Cardiac septum (tissue), 1 donor: ENCODE results near the gene CNOT1. TPM values are rescaled to one million over a fixed set of nuclear protein-coding genes. Genes with fewer than 3 reads are reported as not detected.
A peak's percentile ranks its signal among the peaks of the same experiment; 100 is the strongest.
"Not testable (repeated sequence)": the region's sequence is repeated elsewhere in the genome, so short reads cannot be mapped to it uniquely, and the experiment has no call there.

Experiments
- DNase-seq: peaks from one replicate; pipeline ENCODE4 v3.0.0-alpha.2; 2020; ENCODE audit warnings: low spot score
- intact Hi-C: fragments of 100-400 bp; cut with DNase I; formaldehyde crosslinking; loops from one replicate; pipeline ENCODE4 v1.14.0; 2022
- long read RNA-seq: library from polyadenylated mRNA; unstranded; transcript quantifications from one replicate; pipeline ENCODE4 v2.0.0, GENCODE V29; 2021
- total RNA-seq: library from RNA; stranded (reverse); fragmentation: NEBNext Ultra II Directional; extraction: Animal tissue kit (Norgen Biotek cat#: 25700); gene quantifications from one replicate; pipeline ENCODE4 v1.2.1, GENCODE V29; 2021
- donor health status: DM: no; HTN: no; CAD: no.

CNOT1 gene
- total RNA-seq, result 85.6 TPM
- long read RNA-seq, full-length matches to known transcripts, result 3 of 27 reads
- long read RNA-seq, partial matches to known transcripts, result 21 of 27 reads
- long read RNA-seq, other reads (novel, unspliced or antisense), result 3 of 27 reads

- peak; percentile 98 for DNase-seq
- intact Hi-C loops, result loop anchor here (2.0 to 10.0 kb wide), 3 partner anchors 65 to 237 kb away; partner anchors contain the start of genes GINS3 and SETD6
Observed at GRCh38 chr16:58629733-58630640, at the start of gene CNOT1. CNOT1 (minus strand) TSS chr16:58629826; CDS start chr16:58599337, 30,489 bp downstream.

- no peak for DNase-seq
- intact Hi-C loops, result loop anchor here (1.0 kb wide), 1 partner anchor 78 kb away; no protein-coding TSS in a partner anchor
Observed at GRCh38 chr16:58678716-58679115, 49.1 kb upstream of the CNOT1 start.

- DNase-seq, result no peak
- intact Hi-C loops, result loop anchor here (1.0 kb wide), 1 partner anchor 78 kb away; no protein-coding TSS in a partner anchor
Observed at GRCh38 chr16:58678269-58678668, 48.6 kb upstream of the CNOT1 start.

- DNase-seq, result no peak
- intact Hi-C loops, result no loop called here
Observed at GRCh38 chr16:58670946-58671583, 41.4 kb upstream of the CNOT1 start.

GRCh38 chr16:58670177-58670576, 40.6 kb upstream of the CNOT1 start:
- no peak for DNase-seq
- intact Hi-C loops, result no loop called here

- no peak for DNase-seq
- intact Hi-C loops, result no loop called here
Observed at GRCh38 chr16:58665200-58665599, 35.6 kb upstream of the CNOT1 start.

GRCh38 chr16:58661199-58661830, 31.7 kb upstream of the CNOT1 start:
- DNase-seq, result no peak
- intact Hi-C loops, result no loop called here

- intact Hi-C loops, DNase-seq: not testable (repeated sequence)
Observed at GRCh38 chr16:58659911-58660310, 30.3 kb upstream of the CNOT1 start.

GRCh38 chr16:58658796-58659211, 29.2 kb upstream of the CNOT1 start:
- intact Hi-C loops, result no loop called here
- DNase-seq, result no peak

GRCh38 chr16:58656899-58657298, 27.3 kb upstream of the CNOT1 start:
- DNase-seq, result no peak

GRCh38 chr16:58655215-58655596, 25.6 kb upstream of the CNOT1 start:
- intact Hi-C loops, result no loop called here
- no peak for DNase-seq

More at GRCh38 chr16:58656899-58657298, 27.3 kb upstream of the CNOT1 start:
- intact Hi-C loops, result no loop called here

- DNase-seq, result no peak
- intact Hi-C loops, result no loop called here
Observed at GRCh38 chr16:58654560-58655214, 25.1 kb upstream of the CNOT1 start.

GRCh38 chr16:58652741-58653140, 23.1 kb upstream of the CNOT1 start:
- no peak for DNase-seq
- intact Hi-C loops, result no loop called here

GRCh38 chr16:58651965-58652348, 22.3 kb upstream of the CNOT1 start:
- intact Hi-C loops, result no loop called here
- no peak for DNase-seq

- intact Hi-C loops, result no loop called here
Observed at GRCh38 chr16:58649707-58650106, 20.1 kb upstream of the CNOT1 start.

GRCh38 chr16:58647107-58647506, 17.5 kb upstream of the CNOT1 start:
- no peak for DNase-seq
- intact Hi-C loops, result no loop called here

More at GRCh38 chr16:58649707-58650106, 20.1 kb upstream of the CNOT1 start:
- DNase-seq, result no peak

GRCh38 chr16:58644765-58645487, 15.3 kb upstream of the CNOT1 start:
- DNase-seq, result no peak
- intact Hi-C loops, result no loop called here

- no peak for DNase-seq
- intact Hi-C loops, result no loop called here
Observed at GRCh38 chr16:58644108-58644507, 14.5 kb upstream of the CNOT1 start.

GRCh38 chr16:58640949-58641348, 11.3 kb upstream of the CNOT1 start:
- DNase-seq, result no peak
- intact Hi-C loops, result no loop called here
